Central memory CD4-positive, alpha-beta T cell (primary cell): ENCODE data around the gene TSTD2.
"Not testable (repeated sequence)": the region's sequence is repeated elsewhere in the genome, so short reads cannot be mapped to it uniquely, and the experiment has no call there.

Experiments
- DNase-seq: peaks from one replicate; pipeline ENCODE4 v3.0.0; 2022

Gene TSTD2

GRCh38 chr9:97629156-97629555, 4.0 kb downstream of the TSTD2 start:
- DNase-seq, result no peak

GRCh38 chr9:97628668-97629067, 4.5 kb downstream of the TSTD2 start:
- DNase-seq, result no peak

- DNase-seq, result no peak
Observed at GRCh38 chr9:97627624-97628023, 5.5 kb downstream of the TSTD2 start.

- no peak for DNase-seq
Observed at GRCh38 chr9:97625620-97626019, 7.5 kb downstream of the TSTD2 start.

- DNase-seq, result no peak
Observed at GRCh38 chr9:97623946-97624345, 9.2 kb downstream of the TSTD2 start.

- not testable (repeated sequence) for DNase-seq
Observed at GRCh38 chr9:97622483-97622882, 10.7 kb downstream of the TSTD2 start.

- DNase-seq, result not testable (repeated sequence)
Observed at GRCh38 chr9:97620063-97620462, 13.1 kb downstream of the TSTD2 start.

- DNase-seq, result no peak
Observed at GRCh38 chr9:97617939-97618416, 15.2 kb downstream of the TSTD2 start.

- peak; percentile 56 for DNase-seq
Observed at GRCh38 chr9:97615439-97616072, 17.6 kb downstream of the TSTD2 start.

GRCh38 chr9:97604901-97605645, 28.1 kb downstream of the TSTD2 start:
- DNase-seq, result no peak

- DNase-seq, result no peak
Observed at GRCh38 chr9:97602430-97602829, 30.7 kb downstream of the TSTD2 start.

- DNase-seq, result no peak
Observed at GRCh38 chr9:97601228-97601898, 31.8 kb downstream of the TSTD2 start.

- DNase-seq, result no peak
Observed at GRCh38 chr9:97600531-97601227, 32.5 kb downstream of the TSTD2 start.

GRCh38 chr9:97599314-97599846, 33.8 kb downstream of the TSTD2 start:
- no peak for DNase-seq

- DNase-seq, result peak; percentile 62
Observed at GRCh38 chr9:97598461-97599288, 34.5 kb downstream of the TSTD2 start.

GRCh38 chr9:97596906-97597305, 36.3 kb downstream of the TSTD2 start:
- DNase-seq, result no peak

- DNase-seq, result no peak
Observed at GRCh38 chr9:97594381-97594921, 38.7 kb downstream of the TSTD2 start.

- no peak for DNase-seq
Observed at GRCh38 chr9:97593960-97594359, 39.2 kb downstream of the TSTD2 start.

- DNase-seq, result no peak
Observed at GRCh38 chr9:97592126-97592525, 41.0 kb downstream of the TSTD2 start.

GRCh38 chr9:97591535-97591934, 41.6 kb downstream of the TSTD2 start:
- no peak for DNase-seq

- not testable (repeated sequence) for DNase-seq
Observed at GRCh38 chr9:97586909-97587308, 46.3 kb downstream of the TSTD2 start.

- not testable (repeated sequence) for DNase-seq
Observed at GRCh38 chr9:97584778-97585177, 48.4 kb downstream of the TSTD2 start.
